Measurements from ENCODE around the gene TRIM4.
"Not testable (repeated sequence)": the region's sequence is repeated elsewhere in the genome, so short reads cannot be mapped to it uniquely, and the experiment has no call there.

Gene TRIM4

GRCh38 chr7:99949645-99950228, 30.4 kb upstream of the TRIM4 start:
- CTCF ChIA-PET, result interaction anchor here (0.6 to 0.7 kb wide), 4 partner anchors 208 to 1008 kb away, joined by 3 to 5 read pairs (median 4); no protein-coding TSS in a partner anchor
- DNase-seq (ENCODE audit: low spot score), result no peak
- POLR2A ChIA-PET (ENCODE audit: low non-redundant PET), result no interaction called here
- peak; percentile 49; the same call in 1 of the 2 replicates for TF ChIP-seq CTCF (conservative IDR thresholded peaks at IDR 0.05; ENCODE audit: low read depth)
- no peak overlapping the region for H3K27ac ChIP-seq

GRCh38 chr7:99947608-99948007, 28.3 kb upstream of the TRIM4 start:
- CTCF ChIA-PET, result interaction anchor here (0.6 to 0.7 kb wide), 2 partner anchors 412 to 998 kb away, joined by 3 to 4 read pairs; no protein-coding TSS in a partner anchor
- no peak overlapping the region for H3K27ac ChIP-seq
- TF ChIP-seq CTCF (conservative IDR thresholded peaks at IDR 0.05; ENCODE audit: low read depth), result no peak
- POLR2A ChIA-PET (ENCODE audit: low non-redundant PET), result interaction anchor here (0.7 kb wide), 1 partner anchor 14 kb away, joined by 3 read pairs; no protein-coding TSS in a partner anchor
- DNase-seq (ENCODE audit: low spot score), result no peak

GRCh38 chr7:99944497-99945070, 25.3 kb upstream of the TRIM4 start:
- ChIA-PET POLR2A (ENCODE audit: low non-redundant PET) (no interaction called here), CTCF (interaction anchor here (0.7 kb wide), 1 partner anchor 225 kb away, joined by 3 read pairs; no protein-coding TSS in a partner anchor)
- DNase-seq (ENCODE audit: low spot score), result no peak
- no peak for TF ChIP-seq CTCF (conservative IDR thresholded peaks at IDR 0.05; ENCODE audit: low read depth)
- no peak overlapping the region for H3K27ac ChIP-seq

GRCh38 chr7:99943641-99944496, 24.5 kb upstream of the TRIM4 start:
- no peak for DNase-seq (ENCODE audit: low spot score)
- H3K27ac ChIP-seq, result no peak overlapping the region
- ChIA-PET POLR2A (ENCODE audit: low non-redundant PET) (no interaction called here), CTCF (interaction anchor here (0.7 kb wide), 1 partner anchor 224 kb away, joined by 3 read pairs; no protein-coding TSS in a partner anchor)
- TF ChIP-seq CTCF (conservative IDR thresholded peaks at IDR 0.05; ENCODE audit: low read depth), result no peak

GRCh38 chr7:99938296-99938695, 19.0 kb upstream of the TRIM4 start:
- no peak overlapping the region for H3K27ac ChIP-seq
- no peak for TF ChIP-seq CTCF (conservative IDR thresholded peaks at IDR 0.05; ENCODE audit: low read depth)
- no peak for DNase-seq (ENCODE audit: low spot score)
- ChIA-PET CTCF (interaction anchor here (0.7 kb wide), 1 partner anchor 34 kb away, joined by 3 read pairs; no protein-coding TSS in a partner anchor), POLR2A (ENCODE audit: low non-redundant PET) (no interaction called here)

- H3K27ac ChIP-seq; POLR2A ChIA-PET (ENCODE audit: low non-redundant PET); CTCF ChIA-PET; DNase-seq (ENCODE audit: low spot score): not testable (repeated sequence)
These were observed 15.7 kb upstream of the TRIM4 start for GRCh38 chr7:99935009-99935408.
